HepG2 (cell line): ENCODE data around the gene NRBP1. TPM values are rescaled to one million over a fixed set of nuclear protein-coding genes. Genes with fewer than 3 reads are reported as not detected.

Source experiments
- GFI1 ChIP-seq: sonication (generic); formaldehyde crosslinking; IDR thresholded peaks from 2 replicates; pipeline ENCODE4 v1.5.0; 2020; ENCODE audit warnings: missing genetic modification reagents, mild to moderate bottlenecking, borderline replicate concordance
- HOXA3 ChIP-seq: sonication (generic); formaldehyde crosslinking; IDR thresholded peaks from 2 replicates; pipeline ENCODE4 v1.5.0; 2020; ENCODE audit warnings: missing genetic modification reagents
- KDM1A ChIP-seq: IDR thresholded peaks from 2 replicates; pipeline ENCODE4 v1.6.1; 2016; ENCODE audit warnings: missing compliant biosample characterization
- KDM6A ChIP-seq: IDR thresholded peaks from 2 replicates; pipeline ENCODE4 v1.6.1; 2016; ENCODE audit warnings: low read depth
- MATR3 ChIP-seq: sonication (generic); formaldehyde crosslinking; IDR thresholded peaks from 2 replicates; pipeline ENCODE4 v1.4.0; 2020; ENCODE audit warnings: missing genetic modification reagents
- MXD4 ChIP-seq: IDR thresholded peaks from 2 replicates; pipeline ENCODE4 v1.6.1; 2016; ENCODE audit warnings: mild to moderate bottlenecking, missing biosample characterization, missing genetic modification reagents
- NFKBIZ ChIP-seq: IDR thresholded peaks from 2 replicates; pipeline ENCODE4 v1.6.1; 2018; ENCODE audit warnings: missing genetic modification reagents, missing compliant biosample characterization
- RBM22 ChIP-seq: fragments of 200-400 bp; formaldehyde crosslinking; optimal IDR thresholded peaks from 2 replicates; pipeline ENCODE3; 2017; ENCODE audit warnings: mild to moderate bottlenecking, low read length, moderate library complexity
- RFX1 ChIP-seq: fragments of 450-650 bp; IDR thresholded peaks from 2 replicates; pipeline ENCODE4 v1.6.1; 2017
- SPEN ChIP-seq: sonication (generic); formaldehyde crosslinking; IDR thresholded peaks from 2 replicates; pipeline ENCODE4 v1.5.1; 2020; ENCODE audit warnings: low read depth, mild to moderate bottlenecking, missing genetic modification reagents
- TOPORS ChIP-seq: sonication (generic); formaldehyde crosslinking; IDR thresholded peaks from 2 replicates; pipeline ENCODE4 v1.8.0; 2023; ENCODE audit warnings: mild to moderate bottlenecking, missing genetic modification reagents
- ZBTB3 ChIP-seq: sonication (generic); formaldehyde crosslinking; IDR thresholded peaks from 2 replicates; pipeline ENCODE4 v1.4.0; 2020; ENCODE audit warnings: low read depth, mild to moderate bottlenecking, moderate library complexity, missing genetic modification reagents, borderline replicate concordance
- ZNF460 ChIP-seq: sonication (generic); formaldehyde crosslinking; IDR thresholded peaks from 2 replicates; pipeline ENCODE4 v1.5.1; 2020; ENCODE audit warnings: missing genetic modification reagents, mild to moderate bottlenecking, borderline replicate concordance
- ZNF562 ChIP-seq: sonication (generic); formaldehyde crosslinking; IDR thresholded peaks from 2 replicates; pipeline ENCODE4 v1.8.0; 2022; ENCODE audit warnings: missing genetic modification reagents, borderline replicate concordance
- ZNF569 ChIP-seq: sonication (generic); formaldehyde crosslinking; IDR thresholded peaks from 2 replicates; pipeline ENCODE4 v1.5.0; 2020; ENCODE audit warnings: mild to moderate bottlenecking, missing genetic modification reagents, moderate library complexity, borderline replicate concordance
- ZSCAN25 ChIP-seq: sonication (generic); formaldehyde crosslinking; IDR thresholded peaks from 2 replicates; pipeline ENCODE4 v1.8.0; 2022; ENCODE audit warnings: mild to moderate bottlenecking, missing genetic modification reagents
- polyA plus RNA-seq, 8 experiments: library from polyadenylated mRNA; depleted of rRNA in 3 of 8; stranded (reverse) in 7 of 8; unstranded in 1 of 8; fragments of >200 nt; fragmentation: Illumina TruSeq in 4 of 8; extraction: Trizol in 4 of 8; gene quantifications; 2 replicates each; pipeline versions ENCODE4 v1.2.1 to v1.2.3, GENCODE V29; 2011 to 2016; ENCODE audit warnings: low read depth in 4 of 8, missing spikeins in 1 of 8, mixed read lengths in 1 of 8; ENCODE audit not compliant: insufficient read depth in 1 of 8
- total RNA-seq, 5 experiments: library from RNA; depleted of rRNA; stranded (reverse); fragments of >200 nt; fragmentation: Illumina TruSeq; extraction: Trizol; gene quantifications; 2 replicates each; pipeline ENCODE4 v1.2.3, GENCODE V29; 2016; ENCODE audit warnings: low read depth in 1 of 5
- TF ChIP-seq, protein P1 (sequence below): sonication (generic); formaldehyde crosslinking; IDR thresholded peaks from 2 replicates; pipeline ENCODE4 v1.5.0; 2020; ENCODE audit warnings: mild to moderate bottlenecking, missing genetic modification reagents
- TF ChIP-seq, protein P2 (sequence below): sonication (generic); formaldehyde crosslinking; IDR thresholded peaks from 2 replicates; pipeline ENCODE4 v1.4.0; 2020; ENCODE audit warnings: missing genetic modification reagents, borderline replicate concordance
- TF ChIP-seq, protein P3 (sequence below): sonication (generic); formaldehyde crosslinking; IDR thresholded peaks from 2 replicates; pipeline ENCODE4 v1.8.0; 2022; ENCODE audit warnings: mild to moderate bottlenecking, missing genetic modification reagents, borderline replicate concordance
- TF ChIP-seq, protein P4 (sequence below): sonication (generic); formaldehyde crosslinking; conservative IDR thresholded peaks from 2 replicates; pipeline ENCODE4 v1.4.0; 2020; ENCODE audit warnings: missing genetic modification reagents
- TF ChIP-seq, protein P5 (sequence below): sonication (generic); formaldehyde crosslinking; IDR thresholded peaks from 2 replicates; pipeline ENCODE4 v1.4.0; 2020; ENCODE audit warnings: mild to moderate bottlenecking, low read depth, missing genetic modification reagents

NRBP1 gene
- total and polyA plus RNA-seq, 2 of the 13 experiments (the other 11 are each of a cell fraction or from before 2014, with no cell fraction given), result 165 to 240 TPM

DNA sequence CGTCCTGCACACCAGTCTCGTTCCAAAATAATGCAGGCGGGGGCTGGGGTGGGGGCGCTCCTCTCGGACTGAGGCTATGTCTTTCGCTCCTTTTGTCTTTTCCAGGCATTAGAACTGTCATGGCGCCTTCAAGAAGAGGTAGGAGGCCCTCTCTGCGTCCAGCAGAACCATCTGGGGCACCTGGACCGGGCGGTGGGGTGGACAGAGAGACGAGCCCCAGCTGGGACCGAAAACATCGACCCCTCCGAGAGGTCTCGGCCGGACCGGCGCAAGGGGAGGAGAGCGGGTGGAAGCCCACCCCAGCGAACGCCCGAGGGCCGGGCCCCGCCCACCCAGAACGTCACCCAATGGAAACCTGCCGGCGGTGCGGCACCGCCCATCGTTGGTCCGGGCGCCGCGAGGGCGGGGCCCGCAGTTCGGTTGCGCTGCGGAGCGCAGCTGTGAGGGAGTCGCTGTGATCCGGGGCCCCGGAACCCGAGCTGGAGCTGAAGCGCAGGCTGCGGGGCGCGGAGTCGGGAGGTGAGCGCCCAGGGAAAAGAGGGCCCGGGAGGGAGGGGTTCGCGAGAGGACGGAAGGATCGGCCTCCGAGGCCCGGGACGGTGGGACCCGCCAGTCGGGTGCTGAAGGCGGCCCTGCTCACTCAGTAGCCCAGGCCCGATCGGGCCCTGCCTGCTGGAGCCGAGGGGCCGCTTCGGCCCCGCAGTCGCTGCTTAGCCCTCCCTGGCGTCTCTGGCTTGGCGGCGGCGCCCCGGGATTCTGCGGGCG, at the start of gene NRBP1 (continued):
- TF ChIP-seq, protein P1, sequence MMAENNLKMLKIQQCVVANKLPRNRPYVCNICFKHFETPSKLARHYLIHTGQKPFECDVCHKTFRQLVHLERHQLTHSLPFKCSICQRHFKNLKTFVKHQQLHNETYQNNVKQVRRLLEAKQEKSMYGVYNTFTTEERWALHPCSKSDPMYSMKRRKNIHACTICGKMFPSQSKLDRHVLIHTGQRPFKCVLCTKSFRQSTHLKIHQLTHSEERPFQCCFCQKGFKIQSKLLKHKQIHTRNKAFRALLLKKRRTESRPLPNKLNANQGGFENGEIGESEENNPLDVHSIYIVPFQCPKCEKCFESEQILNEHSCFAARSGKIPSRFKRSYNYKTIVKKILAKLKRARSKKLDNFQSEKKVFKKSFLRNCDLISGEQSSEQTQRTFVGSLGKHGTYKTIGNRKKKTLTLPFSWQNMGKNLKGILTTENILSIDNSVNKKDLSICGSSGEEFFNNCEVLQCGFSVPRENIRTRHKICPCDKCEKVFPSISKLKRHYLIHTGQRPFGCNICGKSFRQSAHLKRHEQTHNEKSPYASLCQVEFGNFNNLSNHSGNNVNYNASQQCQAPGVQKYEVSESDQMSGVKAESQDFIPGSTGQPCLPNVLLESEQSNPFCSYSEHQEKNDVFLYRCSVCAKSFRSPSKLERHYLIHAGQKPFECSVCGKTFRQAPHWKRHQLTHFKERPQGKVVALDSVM, result peak; percentile 69
- TF ChIP-seq ZSCAN25 (CRISPR knock-in tag), result 0 out of 2 replicates have a peak, but pooled peaks have one; percentile 47
- TF ChIP-seq ZNF460 (CRISPR knock-in tag), result peak; percentile 46; the same call in 1 of the 2 replicates
- TF ChIP-seq KDM6A (CRISPR knock-in tag), result no peak
- no peak; the same call in 1 of the 2 replicates for TF ChIP-seq SPEN (CRISPR knock-in tag)
- TF ChIP-seq ZNF569 (CRISPR knock-in tag), result peak; percentile 97; the same call in 1 of the 2 replicates
- TF ChIP-seq, protein P2, sequence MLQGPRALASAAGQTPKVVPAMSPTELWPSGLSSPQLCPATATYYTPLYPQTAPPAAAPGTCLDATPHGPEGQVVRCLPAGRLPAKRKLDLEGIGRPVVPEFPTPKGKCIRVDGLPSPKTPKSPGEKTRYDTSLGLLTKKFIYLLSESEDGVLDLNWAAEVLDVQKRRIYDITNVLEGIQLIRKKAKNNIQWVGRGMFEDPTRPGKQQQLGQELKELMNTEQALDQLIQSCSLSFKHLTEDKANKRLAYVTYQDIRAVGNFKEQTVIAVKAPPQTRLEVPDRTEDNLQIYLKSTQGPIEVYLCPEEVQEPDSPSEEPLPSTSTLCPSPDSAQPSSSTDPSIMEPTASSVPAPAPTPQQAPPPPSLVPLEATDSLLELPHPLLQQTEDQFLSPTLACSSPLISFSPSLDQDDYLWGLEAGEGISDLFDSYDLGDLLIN (CRISPR knock-in tag), result 0 out of 2 replicates have a peak, but pooled peaks have one; percentile 52
- TF ChIP-seq ZNF562 (CRISPR knock-in tag), result no peak
- TF ChIP-seq HOXA3 (CRISPR knock-in tag), result 0 out of 2 replicates have a peak, but pooled peaks have one; percentile 61
- no peak for TF ChIP-seq KDM1A
- TF ChIP-seq GFI1 (CRISPR knock-in tag), result peak; percentile 67; the same call in 1 of the 2 replicates
- TF ChIP-seq TOPORS (CRISPR knock-in tag), result peak; percentile 42; the same call in 1 of the 2 replicates
- TF ChIP-seq MXD4 (CRISPR knock-in tag), result peak; percentile 20; the same call in 1 of the 2 replicates
- TF ChIP-seq MATR3 (CRISPR knock-in tag), result no peak
- no peak; the same call in 1 of the 2 replicates for TF ChIP-seq ZBTB3 (CRISPR knock-in tag)
- TF ChIP-seq, protein P3, sequence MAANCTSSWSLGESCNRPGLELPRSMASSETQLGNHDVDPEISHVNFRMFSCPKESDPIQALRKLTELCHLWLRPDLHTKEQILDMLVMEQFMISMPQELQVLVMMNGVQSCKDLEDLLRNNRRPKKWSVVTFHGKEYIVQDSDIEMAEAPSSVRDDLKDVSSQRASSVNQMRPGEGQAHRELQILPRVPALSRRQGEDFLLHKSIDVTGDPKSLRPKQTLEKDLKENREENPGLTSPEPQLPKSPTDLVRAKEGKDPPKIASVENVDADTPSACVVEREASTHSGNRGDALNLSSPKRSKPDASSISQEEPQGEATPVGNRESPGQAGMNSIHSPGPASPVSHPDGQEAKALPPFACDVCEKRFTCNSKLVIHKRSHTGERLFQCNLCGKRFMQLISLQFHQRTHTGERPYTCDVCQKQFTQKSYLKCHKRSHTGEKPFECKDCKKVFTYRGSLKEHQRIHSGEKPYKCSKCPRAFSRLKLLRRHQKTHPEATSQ, result 0 out of 2 replicates have a peak, but pooled peaks have one; percentile 42
- TF ChIP-seq, protein P4, sequence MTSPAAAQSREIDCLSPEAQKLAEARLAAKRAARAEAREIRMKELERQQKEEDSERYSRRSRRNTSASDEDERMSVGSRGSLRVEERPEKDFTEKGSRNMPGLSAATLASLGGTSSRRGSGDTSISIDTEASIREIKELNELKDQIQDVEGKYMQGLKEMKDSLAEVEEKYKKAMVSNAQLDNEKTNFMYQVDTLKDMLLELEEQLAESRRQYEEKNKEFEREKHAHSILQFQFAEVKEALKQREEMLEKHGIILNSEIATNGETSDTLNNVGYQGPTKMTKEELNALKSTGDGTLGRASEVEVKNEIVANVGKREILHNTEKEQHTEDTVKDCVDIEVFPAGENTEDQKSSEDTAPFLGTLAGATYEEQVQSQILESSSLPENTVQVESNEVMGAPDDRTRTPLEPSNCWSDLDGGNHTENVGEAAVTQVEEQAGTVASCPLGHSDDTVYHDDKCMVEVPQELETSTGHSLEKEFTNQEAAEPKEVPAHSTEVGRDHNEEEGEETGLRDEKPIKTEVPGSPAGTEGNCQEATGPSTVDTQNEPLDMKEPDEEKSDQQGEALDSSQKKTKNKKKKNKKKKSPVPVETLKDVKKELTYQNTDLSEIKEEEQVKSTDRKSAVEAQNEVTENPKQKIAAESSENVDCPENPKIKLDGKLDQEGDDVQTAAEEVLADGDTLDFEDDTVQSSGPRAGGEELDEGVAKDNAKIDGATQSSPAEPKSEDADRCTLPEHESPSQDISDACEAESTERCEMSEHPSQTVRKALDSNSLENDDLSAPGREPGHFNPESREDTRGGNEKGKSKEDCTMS, result no peak
- TF ChIP-seq, protein P5, sequence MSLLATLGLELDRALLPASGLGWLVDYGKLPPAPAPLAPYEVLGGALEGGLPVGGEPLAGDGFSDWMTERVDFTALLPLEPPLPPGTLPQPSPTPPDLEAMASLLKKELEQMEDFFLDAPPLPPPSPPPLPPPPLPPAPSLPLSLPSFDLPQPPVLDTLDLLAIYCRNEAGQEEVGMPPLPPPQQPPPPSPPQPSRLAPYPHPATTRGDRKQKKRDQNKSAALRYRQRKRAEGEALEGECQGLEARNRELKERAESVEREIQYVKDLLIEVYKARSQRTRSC (CRISPR knock-in tag), result no peak
- peak; percentile 91 for TF ChIP-seq RBM22
- TF ChIP-seq RFX1, result no peak; the same call in 1 of the 2 replicates
- peak; percentile 66 for TF ChIP-seq NFKBIZ (CRISPR knock-in tag)
